Measurements from ENCODE around the gene SGF29.
"Not testable (repeated sequence)": the region's sequence is repeated elsewhere in the genome, so short reads cannot be mapped to it uniquely, and the experiment has no call there.

Gene SGF29

DNA sequence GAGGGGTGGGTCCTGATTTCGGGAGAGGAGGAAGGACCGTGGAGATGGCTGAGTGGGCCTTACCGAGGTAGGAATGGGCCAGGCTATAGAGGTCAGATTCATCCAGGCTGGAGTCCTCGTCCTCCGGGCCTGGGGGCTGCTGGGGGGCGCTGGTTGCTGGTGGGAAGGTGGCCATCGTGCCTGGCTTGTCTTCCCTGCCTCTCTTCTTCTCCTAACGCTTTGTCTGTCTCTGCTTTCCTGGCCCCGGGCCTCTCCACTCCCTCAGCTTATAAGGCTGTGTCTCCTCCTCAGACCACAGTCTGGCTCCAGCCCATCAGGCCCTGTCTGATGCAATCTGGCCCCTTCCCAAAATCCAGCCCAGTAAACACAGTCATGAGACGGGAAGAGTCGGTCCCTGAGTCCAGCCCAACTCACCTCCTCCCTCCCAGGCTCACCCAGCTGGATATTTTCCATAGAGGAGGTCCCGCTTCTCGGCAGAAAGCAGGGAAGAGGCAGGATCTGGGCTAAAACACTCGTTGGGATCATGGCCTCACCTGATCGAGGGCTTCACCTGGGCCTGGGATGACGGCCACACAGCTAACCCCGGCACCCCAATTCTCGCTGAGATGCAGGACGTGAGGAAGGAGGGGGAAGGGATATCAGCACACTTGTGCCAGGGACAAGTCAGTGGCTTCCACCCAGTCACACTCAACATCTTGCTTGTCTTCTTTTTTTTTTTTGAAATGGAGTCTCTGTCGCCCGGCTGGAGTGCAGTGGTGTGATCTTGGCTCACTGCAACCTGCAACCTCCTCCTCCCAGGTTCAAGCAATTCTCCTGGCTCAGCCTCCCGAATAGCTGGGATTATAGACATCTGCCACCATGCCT, 14.8 kb upstream of the SGF29 start, which contains the start of gene NUPR1:
NUPR1 (minus strand) TSS at position 242 of the 864 bp plus-strand sequence; CDS start at position 175, 67 bp downstream.
- no peak within 1 kb of the TSS for H3K9ac ChIP-seq (ENCODE audit: low read length)
- H3K79me2 ChIP-seq (ENCODE audit: control insufficient read depth, insufficient read depth, low read length) = no peaks in the 10 kb centered on the region
- no peak within 1 kb of the TSS for H4K5ac ChIP-seq (ENCODE audit: low read length)
- no peak within 1 kb of the TSS for H4K8ac ChIP-seq (ENCODE audit: low read depth, low read length)
- H3K36me3 ChIP-seq (ENCODE audit: control insufficient read depth, insufficient read depth, low read length) = no peaks in the 10 kb centered on the region
- H3K4me2 ChIP-seq (ENCODE audit: low read length) = no peak within 1 kb of the TSS
- H2BK120ac ChIP-seq (ENCODE audit: low read depth, low read length) = no peak within 1 kb of the TSS
- H2BK5ac ChIP-seq (ENCODE audit: low read length) = no peak within 1 kb of the TSS
- no peaks in the 10 kb centered on the region for H3K27me3 ChIP-seq (ENCODE audit: insufficient read depth, low read length, poor library complexity)
- no peak within 1 kb of the TSS for H3K23ac ChIP-seq (ENCODE audit: low read length)
- no peak within 1 kb of the TSS for H3K4me3 ChIP-seq (ENCODE audit: low read length)
- no peak within 1 kb of the TSS for H2AK5ac ChIP-seq (ENCODE audit: low read length)
- no peak within 1 kb of the TSS for H2BK15ac ChIP-seq (replicated peaks; ENCODE audit: low read depth)
- no peak within 1 kb of the TSS for H3K56ac ChIP-seq (ENCODE audit: low read length)
- H3K4ac ChIP-seq (ENCODE audit: low read depth, low read length) = no peak within 1 kb of the TSS
- H3K27ac ChIP-seq (ENCODE audit: low read depth, low read length) = no peak within 1 kb of the TSS
- no peaks in the 10 kb centered on the region for H3K79me1 ChIP-seq (ENCODE audit: low read length)
- no peaks in the 10 kb centered on the region for H3K4me1 ChIP-seq (ENCODE audit: control insufficient read depth, low read depth, low read length)
- DNase-seq = peak; percentile 11
- no peak within 1 kb of the TSS for H3K18ac ChIP-seq (ENCODE audit: low read length)
- no CpG with 5 or more reads among the region's 22 CpGs for WGBS (ENCODE audit: extremely low coverage, insufficient coverage, low lambda C conversion rate)

DNA sequence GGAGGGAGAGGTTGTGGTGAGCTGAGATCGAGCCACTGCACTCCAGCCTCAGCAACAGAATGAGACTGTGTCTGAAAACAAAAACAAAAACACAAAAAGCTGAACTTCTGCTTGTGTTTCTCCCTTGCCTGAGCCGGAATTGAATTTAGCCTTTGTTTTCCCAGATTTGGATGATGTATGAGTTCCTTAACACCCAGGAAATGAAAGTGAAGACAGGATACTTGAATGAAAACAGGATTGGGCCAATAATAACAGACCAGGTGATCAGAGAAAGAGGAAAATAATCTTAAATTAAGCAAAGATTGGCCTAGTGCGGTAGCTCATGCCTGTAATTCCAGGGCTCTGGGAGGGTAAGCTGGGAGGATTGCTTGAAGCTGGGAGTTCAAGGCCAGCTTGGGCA, 13.4 kb upstream of the SGF29 start:
- Histone ChIP-seq H4K5ac (ENCODE audit: low read length) (no peak overlapping the region), H3K18ac (ENCODE audit: low read length) (no peak overlapping the region), H3K27me3 (ENCODE audit: insufficient read depth, low read length, poor library complexity) (no peaks in the 10 kb centered on the region), H2BK120ac (ENCODE audit: low read depth, low read length) (no peak overlapping the region), H3K4me1 (ENCODE audit: control insufficient read depth, low read depth, low read length) (no peaks in the 10 kb centered on the region), H3K36me3 (ENCODE audit: control insufficient read depth, insufficient read depth, low read length) (no peaks in the 10 kb centered on the region), H2BK5ac (ENCODE audit: low read length) (no peak overlapping the region), H3K4me2 (ENCODE audit: low read length) (no peak overlapping the region), H3K4ac (ENCODE audit: low read depth, low read length) (no peak overlapping the region), H3K4me3 (ENCODE audit: low read length) (no peak overlapping the region), H2AK5ac (ENCODE audit: low read length) (no peak overlapping the region), H3K23ac (ENCODE audit: low read length) (no peak overlapping the region), H2BK15ac (replicated peaks; ENCODE audit: low read depth) (no peak overlapping the region), H3K9ac (ENCODE audit: low read length) (no peak overlapping the region), H3K27ac (ENCODE audit: low read depth, low read length) (no peak overlapping the region), H3K56ac (ENCODE audit: low read length) (no peak overlapping the region), H3K79me1 (ENCODE audit: low read length) (no peaks in the 10 kb centered on the region), H3K79me2 (ENCODE audit: control insufficient read depth, insufficient read depth, low read length) (no peaks in the 10 kb centered on the region), H4K8ac (ENCODE audit: low read depth, low read length) (no peak overlapping the region)
- DNase-seq = no peak
- no CpG with 5 or more reads among the region's 3 CpGs for WGBS (ENCODE audit: extremely low coverage, insufficient coverage, low lambda C conversion rate)

DNA sequence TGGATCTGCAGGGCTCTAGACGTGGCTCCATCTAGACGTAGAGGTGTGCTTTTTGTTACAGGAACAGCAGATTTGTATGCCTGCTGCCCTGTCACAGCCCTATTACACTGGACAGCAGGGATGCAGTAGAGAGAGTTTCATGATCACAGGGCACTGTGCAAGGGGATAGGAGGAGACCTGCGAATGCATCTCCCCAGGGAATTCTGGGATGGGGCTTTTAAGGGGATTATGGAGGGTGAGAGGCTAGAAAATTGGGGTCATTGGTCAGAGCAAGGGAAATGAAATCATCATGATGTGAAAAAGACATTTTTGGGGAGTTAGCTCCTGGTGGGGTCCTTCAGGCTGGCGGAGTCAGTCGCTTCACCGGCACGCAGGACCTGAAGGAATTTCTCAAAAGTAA, 11.1 kb upstream of the SGF29 start:
- no peak overlapping the region for H2BK5ac ChIP-seq (ENCODE audit: low read length)
- no peaks in the 10 kb centered on the region for H3K36me3 ChIP-seq (ENCODE audit: control insufficient read depth, insufficient read depth, low read length)
- H3K79me2 ChIP-seq (ENCODE audit: control insufficient read depth, insufficient read depth, low read length) = no peaks in the 10 kb centered on the region
- no peak overlapping the region for H3K56ac ChIP-seq (ENCODE audit: low read length)
- H3K4ac ChIP-seq (ENCODE audit: low read depth, low read length) = no peak overlapping the region
- H3K18ac ChIP-seq (ENCODE audit: low read length) = no peak overlapping the region
- DNase-seq = no peak
- H3K27ac ChIP-seq (ENCODE audit: low read depth, low read length) = no peak overlapping the region
- H3K23ac ChIP-seq (ENCODE audit: low read length) = no peak overlapping the region
- H4K8ac ChIP-seq (ENCODE audit: low read depth, low read length) = no peak overlapping the region
- H2AK5ac ChIP-seq (ENCODE audit: low read length) = no peak overlapping the region
- H3K4me1 ChIP-seq (ENCODE audit: control insufficient read depth, low read depth, low read length) = no peaks in the 10 kb centered on the region
- H3K9ac ChIP-seq (ENCODE audit: low read length) = no peak overlapping the region
- no peak overlapping the region for H4K5ac ChIP-seq (ENCODE audit: low read length)
- no peaks in the 10 kb centered on the region for H3K79me1 ChIP-seq (ENCODE audit: low read length)
- no peaks in the 10 kb centered on the region for H3K27me3 ChIP-seq (ENCODE audit: insufficient read depth, low read length, poor library complexity)
- H2BK15ac ChIP-seq (replicated peaks; ENCODE audit: low read depth) = no peak overlapping the region
- H3K4me2 ChIP-seq (ENCODE audit: low read length) = no peak overlapping the region
- no peak overlapping the region for H3K4me3 ChIP-seq (ENCODE audit: low read length)
- no CpG with 5 or more reads among the region's 7 CpGs for WGBS (ENCODE audit: extremely low coverage, insufficient coverage, low lambda C conversion rate)
- no peak overlapping the region for H2BK120ac ChIP-seq (ENCODE audit: low read depth, low read length)

DNA sequence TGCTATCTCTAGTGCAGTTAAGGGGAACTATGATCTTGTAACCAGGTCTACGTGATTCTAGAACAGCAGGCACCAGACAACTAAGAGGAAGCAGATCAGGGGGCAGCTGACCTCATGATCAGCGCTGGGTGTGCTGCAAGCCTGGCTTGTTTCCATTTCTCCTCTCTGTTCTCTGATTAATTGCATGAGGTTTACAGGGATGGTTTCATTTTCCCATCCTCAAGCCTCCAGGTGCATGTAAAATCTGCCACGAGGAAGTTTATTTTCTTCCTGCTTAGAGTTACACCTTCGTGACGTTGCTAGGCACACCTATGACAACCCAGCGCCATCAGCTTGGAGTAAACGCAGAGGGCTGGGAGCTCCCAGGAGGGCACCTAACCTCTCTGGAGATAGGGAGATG, 10.6 kb upstream of the SGF29 start:
- Histone ChIP-seq H3K4me3 (ENCODE audit: low read length) (no peak overlapping the region), H2BK5ac (ENCODE audit: low read length) (no peak overlapping the region)
- DNase-seq = no peak

DNA sequence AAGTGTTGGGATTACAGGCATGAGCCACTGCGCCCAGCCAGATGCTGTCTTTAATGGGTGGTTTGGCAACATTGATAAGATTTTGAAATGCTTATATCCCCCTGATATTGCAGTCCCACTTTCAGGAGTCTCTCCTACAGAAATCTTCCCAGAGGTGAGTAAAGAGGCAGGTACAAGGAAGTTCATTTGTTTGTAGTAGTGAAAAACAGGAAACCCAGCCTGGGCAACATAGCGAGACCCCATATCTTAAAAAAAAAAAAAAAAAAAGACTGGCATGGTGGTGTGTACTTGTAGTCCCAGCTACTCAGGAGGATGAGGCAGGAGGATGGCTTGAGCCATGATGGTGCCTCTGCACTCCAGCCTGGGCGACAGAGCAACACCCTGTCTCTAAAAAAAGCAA, 8.7 kb upstream of the SGF29 start:
- Histone ChIP-seq H2BK5ac (ENCODE audit: low read length) (no peak overlapping the region), H3K27me3 (ENCODE audit: insufficient read depth, low read length, poor library complexity) (no peaks in the 10 kb centered on the region), H2BK120ac (ENCODE audit: low read depth, low read length) (no peak overlapping the region), H3K4me3 (ENCODE audit: low read length) (no peak overlapping the region), H3K23ac (ENCODE audit: low read length) (no peak overlapping the region), H3K79me2 (ENCODE audit: control insufficient read depth, insufficient read depth, low read length) (no peaks in the 10 kb centered on the region), H2AK5ac (ENCODE audit: low read length) (no peak overlapping the region), H3K27ac (ENCODE audit: low read depth, low read length) (no peak overlapping the region), H3K9ac (ENCODE audit: low read length) (no peak overlapping the region), H3K4me1 (ENCODE audit: control insufficient read depth, low read depth, low read length) (no peaks in the 10 kb centered on the region), H3K56ac (ENCODE audit: low read length) (no peak overlapping the region), H3K4me2 (ENCODE audit: low read length) (no peak overlapping the region), H3K79me1 (ENCODE audit: low read length) (no peaks in the 10 kb centered on the region), H3K36me3 (ENCODE audit: control insufficient read depth, insufficient read depth, low read length) (no peaks in the 10 kb centered on the region), H2BK15ac (replicated peaks; ENCODE audit: low read depth) (no peak overlapping the region), H4K8ac (ENCODE audit: low read depth, low read length) (no peak overlapping the region), H3K18ac (ENCODE audit: low read length) (no peak overlapping the region), H3K4ac (ENCODE audit: low read depth, low read length) (no peak overlapping the region), H4K5ac (ENCODE audit: low read length) (no peak overlapping the region)
- WGBS (ENCODE audit: extremely low coverage, insufficient coverage, low lambda C conversion rate) = no CpG with 5 or more reads among the region's 3 CpGs
- no peak for DNase-seq

More for the DNA sequence above, 10.6 kb upstream of the SGF29 start:
- Histone ChIP-seq H3K27me3 (ENCODE audit: insufficient read depth, low read length, poor library complexity) (no peaks in the 10 kb centered on the region), H3K18ac (ENCODE audit: low read length) (no peak overlapping the region), H4K5ac (ENCODE audit: low read length) (no peak overlapping the region), H3K36me3 (ENCODE audit: control insufficient read depth, insufficient read depth, low read length) (no peaks in the 10 kb centered on the region), H3K79me1 (ENCODE audit: low read length) (no peaks in the 10 kb centered on the region), H4K8ac (ENCODE audit: low read depth, low read length) (no peak overlapping the region), H3K9ac (ENCODE audit: low read length) (no peak overlapping the region), H3K4ac (ENCODE audit: low read depth, low read length) (no peak overlapping the region), H3K27ac (ENCODE audit: low read depth, low read length) (no peak overlapping the region), H3K23ac (ENCODE audit: low read length) (no peak overlapping the region), H3K4me2 (ENCODE audit: low read length) (no peak overlapping the region), H2AK5ac (ENCODE audit: low read length) (no peak overlapping the region), H3K79me2 (ENCODE audit: control insufficient read depth, insufficient read depth, low read length) (no peaks in the 10 kb centered on the region), H2BK120ac (ENCODE audit: low read depth, low read length) (no peak overlapping the region), H3K56ac (ENCODE audit: low read length) (no peak overlapping the region), H3K4me1 (ENCODE audit: control insufficient read depth, low read depth, low read length) (no peaks in the 10 kb centered on the region), H2BK15ac (replicated peaks; ENCODE audit: low read depth) (no peak overlapping the region)
- no CpG with 5 or more reads among the region's 7 CpGs for WGBS (ENCODE audit: extremely low coverage, insufficient coverage, low lambda C conversion rate)

DNA sequence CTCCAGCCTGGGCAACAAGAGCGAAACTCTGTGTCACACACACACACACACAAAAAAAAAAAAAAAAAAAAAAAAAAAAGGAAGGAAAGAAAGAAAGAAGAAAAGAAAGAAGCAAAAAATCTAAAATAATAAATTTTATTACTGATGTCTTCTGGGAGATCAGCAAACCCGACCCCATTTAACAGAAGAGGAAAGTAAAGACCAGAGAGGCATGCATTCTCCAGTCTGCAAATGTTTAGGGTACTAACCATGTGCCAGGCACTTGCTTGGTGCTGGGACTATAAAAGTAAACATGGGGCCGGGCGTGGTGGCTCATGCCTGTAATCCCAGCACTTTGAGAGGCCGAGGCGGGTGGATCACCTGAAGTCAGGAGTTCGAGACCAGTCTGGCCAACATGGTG, 7.8 kb upstream of the SGF29 start:
- WGBS (ENCODE audit: extremely low coverage, insufficient coverage, low lambda C conversion rate) = no CpG with 5 or more reads among the region's 7 CpGs
- H3K4me1 ChIP-seq (ENCODE audit: control insufficient read depth, low read depth, low read length); H3K79me1 ChIP-seq (ENCODE audit: low read length): not testable (repeated sequence)

More for the DNA sequence above, 7.8 kb upstream of the SGF29 start:
- H2AK5ac ChIP-seq (ENCODE audit: low read length); H3K27me3 ChIP-seq (ENCODE audit: insufficient read depth, low read length, poor library complexity); H3K4me2 ChIP-seq (ENCODE audit: low read length); H3K18ac ChIP-seq (ENCODE audit: low read length); H3K4me3 ChIP-seq (ENCODE audit: low read length); DNase-seq; H3K4ac ChIP-seq (ENCODE audit: low read depth, low read length); H3K36me3 ChIP-seq (ENCODE audit: control insufficient read depth, insufficient read depth, low read length); H2BK120ac ChIP-seq (ENCODE audit: low read depth, low read length); H3K56ac ChIP-seq (ENCODE audit: low read length); H3K79me2 ChIP-seq (ENCODE audit: control insufficient read depth, insufficient read depth, low read length); H4K5ac ChIP-seq (ENCODE audit: low read length); H3K9ac ChIP-seq (ENCODE audit: low read length); H2BK5ac ChIP-seq (ENCODE audit: low read length); H2BK15ac ChIP-seq (replicated peaks; ENCODE audit: low read depth); H4K8ac ChIP-seq (ENCODE audit: low read depth, low read length); H3K27ac ChIP-seq (ENCODE audit: low read depth, low read length); H3K23ac ChIP-seq (ENCODE audit: low read length): not testable (repeated sequence)
